Esophagus squamous epithelium (tissue), 5 donors: Measurements from ENCODE around the gene BPIFA2. TPM values are rescaled to one million over a fixed set of nuclear protein-coding genes. Genes with fewer than 3 reads are reported as not detected.

Experiments used
- DNase-seq: peaks from one replicate; lab custom pipeline; 2025; lab: John Stamatoyannopoulos, UW
- H3K27ac ChIP-seq, 4 donors: fragments of 200-600 bp; sonication (generic); one replicate each; pipeline ENCODE4 v1.5.1; 2016 to 2019; ENCODE audit warnings: mild to moderate bottlenecking in 1 of 4
- H3K27me3 ChIP-seq, 4 donors: fragments of 200-600 bp; sonication (generic); 1 replicate in 3 of 4; 2 replicates in 1 of 4; pipeline versions ENCODE4 v1.5.1 to v1.6.0; 2017 to 2021; ENCODE audit warnings: antibody characterized with exemption in 1 of 4
- H3K36me3 ChIP-seq, 3 donors: fragments of 200-600 bp; sonication (generic); one replicate each; pipeline ENCODE4 v1.5.1; 2016 to 2019
- H3K4me1 ChIP-seq, 3 donors: fragments of 200-600 bp; sonication (generic); one replicate each; pipeline ENCODE4 v1.5.1; 2017 to 2019
- H3K4me3 ChIP-seq, 4 donors: fragments of 200-600 bp; sonication (generic); 1 replicate in 3 of 4; 2 replicates in 1 of 4; pipeline ENCODE4 v1.5.1; 2016 to 2019; ENCODE audit warnings: mild to moderate bottlenecking in 2 of 4, moderate library complexity in 1 of 4
- H3K9me3 ChIP-seq, 3 donors: fragments of 200-600 bp; sonication (generic); one replicate each; pipeline ENCODE4 v1.5.1; 2016 to 2019
- POLR2A ChIP-seq, 4 donors: fragments of 450-650 bp; IDR thresholded peaks; one replicate each; pipeline ENCODE4 v1.6.1; 2017; ENCODE audit warnings: antibody characterized with exemption in 4 of 4, mild to moderate bottlenecking in 4 of 4, moderate library complexity in 3 of 4
- WGBS, 2 donors: methylation state at CpG; one replicate each; pipeline ENCODE4 v1.1.5; 2018; 5-methylcytosine and 5-hydroxymethylcytosine counted together
- intact Hi-C: fragments of 100-400 bp; cut with DNase I; formaldehyde crosslinking; loops from one replicate; pipeline ENCODE4 v1.15.0; 2022
- total RNA-seq, 4 donors: library from RNA; depleted of rRNA; stranded (reverse); fragments of >200 nt; gene quantifications; one replicate each; pipeline ENCODE4 v1.1.0, GENCODE V29; 2016
- TF ChIP-seq, protein P1 (sequence below), 6 experiments: fragments of 450-650 bp in 4 of 6; fragments of 200-600 bp in 2 of 6; sonication (generic) in 2 of 6; IDR thresholded peaks; one replicate each; pipeline ENCODE4 v1.5.1; 2016 to 2019; ENCODE audit warnings: antibody characterized with exemption in 6 of 6, mild to moderate bottlenecking in 4 of 6, moderate library complexity in 4 of 6
- donor health status: DM: yes; HTN: yes; CAD: no.

Gene BPIFA2
- total RNA-seq, 4 donors from 2014 or later = not detected

DNA sequence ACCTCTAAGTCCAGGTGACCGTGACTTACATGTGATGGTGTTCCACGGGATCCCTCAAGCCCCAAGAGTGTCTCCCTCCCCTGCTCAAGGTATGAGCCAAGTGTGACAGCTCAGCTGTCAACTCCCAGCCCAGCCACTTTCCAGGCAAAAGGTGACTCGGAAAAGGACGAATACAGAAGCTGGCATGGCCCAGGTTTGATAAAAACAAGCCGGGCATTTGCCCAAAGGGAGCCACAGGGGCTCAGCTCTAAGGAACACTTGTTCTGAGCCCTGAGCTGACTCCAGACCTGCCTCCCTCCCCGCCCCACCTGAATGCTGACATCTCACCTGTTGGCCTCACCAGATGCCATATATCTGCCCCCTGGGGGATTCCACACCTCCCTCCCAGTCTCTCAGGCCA is 43.0 kb upstream of the BPIFA2 start:
- no peak overlapping the region for H3K4me3 ChIP-seq
- DNase-seq = no peak
- H3K27me3 ChIP-seq = peaks cover 0 to 72% (median 0%) of the 10 kb centered on the region in 4 donors
- peaks cover 0 to 5% (median 0%) of the 10 kb centered on the region in 3 donors for H3K9me3 ChIP-seq
- TF ChIP-seq, protein P1, sequence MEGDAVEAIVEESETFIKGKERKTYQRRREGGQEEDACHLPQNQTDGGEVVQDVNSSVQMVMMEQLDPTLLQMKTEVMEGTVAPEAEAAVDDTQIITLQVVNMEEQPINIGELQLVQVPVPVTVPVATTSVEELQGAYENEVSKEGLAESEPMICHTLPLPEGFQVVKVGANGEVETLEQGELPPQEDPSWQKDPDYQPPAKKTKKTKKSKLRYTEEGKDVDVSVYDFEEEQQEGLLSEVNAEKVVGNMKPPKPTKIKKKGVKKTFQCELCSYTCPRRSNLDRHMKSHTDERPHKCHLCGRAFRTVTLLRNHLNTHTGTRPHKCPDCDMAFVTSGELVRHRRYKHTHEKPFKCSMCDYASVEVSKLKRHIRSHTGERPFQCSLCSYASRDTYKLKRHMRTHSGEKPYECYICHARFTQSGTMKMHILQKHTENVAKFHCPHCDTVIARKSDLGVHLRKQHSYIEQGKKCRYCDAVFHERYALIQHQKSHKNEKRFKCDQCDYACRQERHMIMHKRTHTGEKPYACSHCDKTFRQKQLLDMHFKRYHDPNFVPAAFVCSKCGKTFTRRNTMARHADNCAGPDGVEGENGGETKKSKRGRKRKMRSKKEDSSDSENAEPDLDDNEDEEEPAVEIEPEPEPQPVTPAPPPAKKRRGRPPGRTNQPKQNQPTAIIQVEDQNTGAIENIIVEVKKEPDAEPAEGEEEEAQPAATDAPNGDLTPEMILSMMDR (IDR thresholded peaks at IDR 0.05) = no peak
- TF ChIP-seq POLR2A (IDR thresholded peaks at IDR 0.05) = no peak
- peaks cover 0 to 11% (median 0%) of the 10 kb centered on the region in 3 donors for H3K4me1 ChIP-seq
- 58 to 76% methylated on average over 3 to 5 of the region's 6 CpGs for WGBS, 2 donors
- no peaks in the 10 kb centered on the region for H3K36me3 ChIP-seq
- intact Hi-C loops = no loop called here
- H3K27ac ChIP-seq = no peak overlapping the region

GRCh38 chr20:33125983-33126382 is 42.0 kb upstream of the BPIFA2 start:
- H3K36me3 ChIP-seq = no peaks in the 10 kb centered on the region
- no peak overlapping the region for H3K27ac ChIP-seq
- WGBS, 2 donors = 57% methylated on average over 6 of the region's 6 CpGs; no CpG with 5 or more reads in 1 of the 2 donors
- intact Hi-C loops = no loop called here
- no peak for DNase-seq
- peaks cover 0 to 72% (median 0%) of the 10 kb centered on the region in 4 donors for H3K27me3 ChIP-seq
- no peaks in the 10 kb centered on the region for H3K9me3 ChIP-seq
- H3K4me3 ChIP-seq = no peak overlapping the region
- TF ChIP-seq, protein P1 (IDR thresholded peaks at IDR 0.05) = no peak
- no peak for TF ChIP-seq POLR2A (IDR thresholded peaks at IDR 0.05)
- peaks cover 0 to 20% (median under 1%) of the 10 kb centered on the region in 3 donors for H3K4me1 ChIP-seq

DNA sequence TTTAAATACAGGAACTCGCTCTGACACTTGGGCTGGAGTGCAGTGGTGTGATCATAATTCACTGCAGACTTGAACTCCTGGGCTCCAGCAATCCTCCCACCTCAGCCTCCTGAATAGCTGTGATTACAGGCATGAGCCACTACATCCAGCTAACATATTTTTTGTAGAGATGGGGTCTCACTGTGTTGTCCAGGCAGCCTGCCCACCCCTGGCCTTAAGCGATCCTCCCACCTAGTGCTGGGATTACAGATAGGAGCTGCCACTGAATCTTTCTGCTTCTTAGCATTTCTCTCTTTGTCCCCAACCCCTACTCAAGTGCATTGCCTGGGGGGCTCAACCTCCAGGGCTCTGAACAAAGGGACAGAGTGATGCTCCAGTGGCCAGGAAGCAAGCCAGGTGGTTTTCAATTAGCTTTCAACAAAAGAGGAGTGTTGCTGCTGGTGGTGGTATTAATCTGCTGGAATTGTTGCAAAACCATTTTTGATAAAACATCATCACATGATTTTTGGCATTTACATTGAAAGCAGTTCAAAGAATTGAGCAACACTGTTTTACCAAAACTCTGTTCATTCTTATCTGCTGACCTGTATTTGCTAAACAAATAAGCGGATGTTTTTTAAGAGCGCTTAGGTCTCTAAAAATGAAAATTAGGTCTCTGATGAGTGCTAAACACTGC is 40.4 kb upstream of the BPIFA2 start:
- intact Hi-C loops = no loop called here
- TF ChIP-seq, protein P1 (IDR thresholded peaks at IDR 0.05) = no peak
- TF ChIP-seq POLR2A (IDR thresholded peaks at IDR 0.05) = no peak
- H3K4me1 ChIP-seq = peaks cover 7 to 35% (median 11%) of the 10 kb centered on the region in 3 donors
- no peaks in the 10 kb centered on the region for H3K9me3 ChIP-seq
- H3K36me3 ChIP-seq = no peaks in the 10 kb centered on the region
- no peak overlapping the region for H3K27ac ChIP-seq
- H3K4me3 ChIP-seq = no peak overlapping the region
- DNase-seq = no peak
- peaks cover 0 to 76% (median 0%) of the 10 kb centered on the region in 4 donors for H3K27me3 ChIP-seq
- WGBS, 2 donors = 53 to 56% methylated on average over 4 of the region's 4 CpGs

GRCh38 chr20:33130568-33131061 is 37.3 kb upstream of the BPIFA2 start:
- no peak overlapping the region for H3K4me3 ChIP-seq
- DNase-seq = no peak
- no peaks in the 10 kb centered on the region for H3K36me3 ChIP-seq
- H3K27ac ChIP-seq = peak overlapping the region in 3 of 4 donors; percentile 8 to 75 (median 48)
- intact Hi-C loops = no loop called here
- H3K4me1 ChIP-seq = peaks cover 7 to 45% (median 11%) of the 10 kb centered on the region in 3 donors
- TF ChIP-seq, protein P1 (IDR thresholded peaks at IDR 0.05) = no peak
- no peak for TF ChIP-seq POLR2A (IDR thresholded peaks at IDR 0.05)
- 37 to 39% methylated on average over 9 of the region's 9 CpGs for WGBS, 2 donors
- peaks cover 0 to 77% (median 0%) of the 10 kb centered on the region in 4 donors for H3K27me3 ChIP-seq
- no peaks in the 10 kb centered on the region for H3K9me3 ChIP-seq

GRCh38 chr20:33131949-33132473 is 35.9 kb upstream of the BPIFA2 start:
- TF ChIP-seq, protein P1 (IDR thresholded peaks at IDR 0.05) = no peak
- no peak for TF ChIP-seq POLR2A (IDR thresholded peaks at IDR 0.05)
- Histone ChIP-seq H3K27ac (no peak overlapping the region), H3K9me3 (no peaks in the 10 kb centered on the region), H3K36me3 (no peaks in the 10 kb centered on the region), H3K4me1 (peaks cover 7 to 45% (median 11%) of the 10 kb centered on the region in 3 donors), H3K4me3 (no peak overlapping the region), H3K27me3 (peaks cover 0 to 76% (median 0%) of the 10 kb centered on the region in 4 donors)
- no peak for DNase-seq
- intact Hi-C loops = no loop called here
- WGBS, 2 donors = no CpG with 5 or more reads among the region's 5 CpGs
